Ectodermal cell (in vitro differentiated cells): Measurements from ENCODE around the gene USPL1.

Experiments
- H3K27ac ChIP-seq: 2 replicates; pipeline ENCODE4 v1.7.0; 2013; ENCODE audit warnings: mild to moderate bottlenecking, low read depth, low read length; ENCODE audit not compliant: insufficient read depth, poor library complexity, severe bottlenecking
- H3K27me3 ChIP-seq: 2 replicates; pipeline ENCODE4 v1.7.0; 2013; ENCODE audit warnings: mild to moderate bottlenecking, low read length; ENCODE audit not compliant: insufficient read depth, control insufficient read depth, poor library complexity, severe bottlenecking
- H3K36me3 ChIP-seq: one replicate; pipeline ENCODE4 v1.7.0; 2013; ENCODE audit warnings: low read length; ENCODE audit not compliant: control insufficient read depth, insufficient read depth
- H3K4me1 ChIP-seq: one replicate; pipeline ENCODE4 v1.7.0; 2013; ENCODE audit warnings: low read length; ENCODE audit not compliant: control insufficient read depth, insufficient read depth
- H3K4me3 ChIP-seq: 2 replicates; pipeline ENCODE4 v1.7.0; 2013; ENCODE audit warnings: low read depth, low read length, control low read depth; ENCODE audit not compliant: insufficient read depth
- H3K9me3 ChIP-seq: 2 replicates; pipeline ENCODE4 v1.7.0; 2013; ENCODE audit warnings: mild to moderate bottlenecking, low read length, moderate library complexity; ENCODE audit not compliant: control insufficient read depth
- WGBS, 2 experiments: methylation state at CpG; one replicate each; pipeline ENCODE4 v1.1.7; 2013; ENCODE audit warnings: missing lambda C conversion rate in 2 of 2; 5-methylcytosine and 5-hydroxymethylcytosine counted together

The USPL1 gene

GRCh38 chr13:30705680-30706079 lies 88.0 kb downstream of the USPL1 start:
- H3K27ac ChIP-seq = no peak overlapping the region
- H3K36me3 ChIP-seq = no peaks in the 10 kb centered on the region
- no peak overlapping the region for H3K4me3 ChIP-seq
- 71 to 86% methylated on average over 4 of the region's 4 CpGs for WGBS, 2 experiments
- no peaks in the 10 kb centered on the region for H3K9me3 ChIP-seq
- H3K4me1 ChIP-seq = no peaks in the 10 kb centered on the region
- H3K27me3 ChIP-seq = no peaks in the 10 kb centered on the region

DNA sequence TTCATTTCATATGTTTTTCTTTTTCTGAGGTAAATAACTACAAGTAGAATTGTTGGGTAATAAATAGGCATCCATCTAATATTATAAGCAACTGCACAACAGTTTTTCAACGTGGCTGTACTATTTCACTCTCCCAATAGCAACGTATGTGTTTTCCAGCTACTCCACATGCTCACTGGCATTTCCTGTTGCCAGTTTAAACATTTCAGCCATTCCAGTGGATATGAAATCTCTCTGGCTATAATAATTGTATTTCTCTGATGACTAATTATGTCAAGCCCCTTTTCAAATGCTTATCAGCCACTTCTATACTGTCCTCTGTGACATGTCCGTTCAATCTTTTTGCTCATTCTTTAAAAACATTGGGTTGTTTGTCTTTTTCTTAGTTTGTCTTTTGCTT lies 90.8 kb downstream of the USPL1 start:
- Histone ChIP-seq H3K9me3 (no peaks in the 10 kb centered on the region), H3K36me3 (no peaks in the 10 kb centered on the region), H3K4me1 (no peaks in the 10 kb centered on the region), H3K27ac (no peak overlapping the region), H3K27me3 (no peaks in the 10 kb centered on the region), H3K4me3 (no peak overlapping the region)
- WGBS, 2 experiments = 86 to 98% methylated on average over 3 of the region's 3 CpGs
